MV-4-11 (cell line): Measurements from ENCODE around the gene RPS15A.
"Not testable (repeated sequence)": the region's sequence is repeated elsewhere in the genome, so short reads cannot be mapped to it uniquely, and the experiment has no call there.

Experiments
- DNase-seq: peaks from one replicate; lab custom pipeline; 2025; lab: John Stamatoyannopoulos, UW

The RPS15A gene

DNA sequence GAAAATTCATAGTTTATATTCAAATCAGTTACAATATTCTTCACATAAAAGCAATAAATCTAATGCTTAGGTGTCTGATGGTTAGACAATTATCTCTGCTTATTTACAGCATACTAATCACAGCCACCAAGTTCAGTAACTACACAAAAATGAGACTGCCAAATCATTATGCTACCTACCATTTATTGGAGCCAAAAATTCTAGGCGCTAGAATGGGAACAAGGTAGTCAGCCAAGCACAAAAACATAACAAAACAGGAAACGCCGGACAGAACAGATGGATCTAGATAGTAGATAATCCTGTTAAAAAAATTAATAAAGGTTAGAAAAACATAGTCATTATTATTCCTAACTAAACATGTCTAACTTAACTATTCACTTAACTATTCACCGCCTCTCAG, 7.6 kb upstream of the RPS15A start:
- no peak for DNase-seq

DNA sequence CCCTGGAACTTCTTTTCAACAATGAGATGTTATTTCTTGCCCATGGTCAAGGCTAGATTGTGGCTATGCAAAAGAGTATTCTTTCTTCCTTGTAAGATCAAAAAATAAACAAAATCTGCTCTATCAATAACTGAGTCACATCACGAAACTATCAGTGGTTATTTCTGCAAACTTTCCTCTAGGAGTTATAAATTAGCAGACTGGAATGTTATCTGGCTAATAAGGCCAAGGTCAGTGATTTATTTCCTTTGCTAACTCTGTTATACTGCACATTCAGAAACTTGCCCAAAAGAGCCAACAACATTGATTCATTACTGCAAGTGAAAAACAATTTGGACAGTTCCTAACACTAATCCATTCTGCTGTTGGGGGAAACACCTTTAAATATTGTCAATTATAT, 6.2 kb upstream of the RPS15A start:
- DNase-seq = no peak

GRCh38 chr16:18792836-18793433, 2.8 kb upstream of the RPS15A start:
- DNase-seq = peak; percentile 15

DNA sequence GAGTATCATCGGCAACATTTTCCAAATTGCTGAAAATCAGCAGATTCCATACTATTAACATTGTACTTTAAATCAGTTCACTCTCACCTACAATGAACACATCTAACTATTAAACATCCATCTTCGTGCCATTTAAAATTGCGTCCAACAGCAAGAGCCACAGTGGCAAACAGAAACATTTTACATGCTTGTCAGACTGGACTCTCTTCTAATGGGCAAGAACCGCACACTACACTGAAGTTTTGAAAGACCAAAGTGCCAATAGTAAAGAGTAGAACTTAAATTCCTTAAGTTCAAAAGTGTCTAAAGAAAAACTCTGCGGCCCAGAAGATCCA, 652 bp downstream of the RPS15A start:
- DNase-seq = no peak

- DNase-seq = no peak
Measured at GRCh38 chr16:18788828-18789514, 1.2 kb downstream of the RPS15A start.

DNA sequence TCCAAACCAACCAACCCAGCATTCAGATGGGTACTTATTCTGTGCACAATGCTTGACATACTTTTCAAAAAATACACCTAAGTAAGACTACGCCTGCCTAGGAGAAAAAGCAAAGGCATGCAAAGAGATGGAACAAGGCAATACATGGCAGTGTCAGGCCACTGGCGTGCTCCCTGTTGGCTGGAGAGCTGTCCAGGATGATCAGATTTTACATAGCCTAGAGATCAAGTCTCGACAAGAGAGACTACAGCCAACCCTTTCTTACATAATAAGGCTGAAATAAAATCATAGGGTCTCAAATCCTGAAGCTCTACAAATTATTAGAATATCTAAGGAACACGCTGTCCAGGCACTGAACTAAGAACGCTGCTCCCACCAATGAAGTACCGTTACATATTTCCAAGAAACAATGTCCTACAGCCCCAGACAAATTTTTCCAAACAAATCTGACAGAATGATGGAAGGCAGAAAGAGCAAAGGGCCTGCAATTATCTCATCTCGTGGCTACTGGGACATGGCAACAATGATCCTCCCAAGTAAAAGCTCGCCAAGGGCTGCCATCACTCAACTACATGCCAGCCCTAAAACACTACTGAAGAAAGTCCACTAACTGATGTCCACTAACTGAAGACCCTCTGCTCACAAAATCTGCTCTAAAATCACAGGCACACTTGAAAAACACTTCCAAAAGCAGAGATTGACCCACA, 5.1 kb downstream of the RPS15A start:
- no peak for DNase-seq

DNA sequence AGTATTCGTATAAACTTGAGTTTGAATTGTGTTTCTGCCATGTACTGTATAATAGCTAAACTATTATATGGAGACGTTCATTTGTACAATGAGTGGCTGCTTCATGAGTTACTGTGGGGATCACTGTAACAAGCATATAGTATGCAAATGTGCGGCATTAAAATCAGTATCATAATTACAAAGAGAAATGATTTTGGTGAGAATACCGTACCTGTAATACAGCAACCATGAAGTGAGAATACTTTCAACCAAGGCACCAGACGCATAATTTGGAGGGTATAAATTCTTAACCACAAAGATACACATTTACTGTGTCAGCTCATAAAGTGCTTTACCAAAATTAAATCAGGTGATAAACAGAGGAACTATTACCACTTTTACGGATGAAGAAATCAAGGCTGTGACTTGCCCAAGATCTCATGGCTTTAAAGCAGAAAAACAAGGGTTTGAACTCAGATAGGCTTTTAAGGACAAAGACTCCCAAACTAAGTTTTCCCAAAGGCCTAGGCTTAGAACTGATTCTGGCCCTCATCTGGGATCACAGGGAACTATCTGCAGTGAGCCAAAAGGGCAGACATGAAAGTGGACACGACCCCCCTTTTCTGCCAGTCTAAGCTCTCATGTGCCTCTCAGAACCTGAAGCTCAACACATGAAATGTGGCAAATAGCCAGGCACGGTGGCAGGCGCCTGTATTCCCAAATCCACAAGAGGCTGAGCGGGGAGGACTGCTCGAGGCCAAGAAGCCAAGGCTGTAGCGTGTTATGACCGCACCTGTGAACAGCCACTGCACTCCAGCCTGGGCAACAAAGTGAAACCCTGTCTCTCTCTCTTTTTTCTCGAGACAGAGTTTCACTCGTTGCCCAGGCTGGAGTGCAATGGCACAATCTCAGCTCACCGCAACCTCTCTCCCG, 6.4 kb downstream of the RPS15A start:
- no peak for DNase-seq

- no peak for DNase-seq
Measured at GRCh38 chr16:18782697-18783429, 7.3 kb downstream of the RPS15A start.

GRCh38 chr16:18781232-18781631, 8.9 kb downstream of the RPS15A start:
- DNase-seq = not testable (repeated sequence)

DNA sequence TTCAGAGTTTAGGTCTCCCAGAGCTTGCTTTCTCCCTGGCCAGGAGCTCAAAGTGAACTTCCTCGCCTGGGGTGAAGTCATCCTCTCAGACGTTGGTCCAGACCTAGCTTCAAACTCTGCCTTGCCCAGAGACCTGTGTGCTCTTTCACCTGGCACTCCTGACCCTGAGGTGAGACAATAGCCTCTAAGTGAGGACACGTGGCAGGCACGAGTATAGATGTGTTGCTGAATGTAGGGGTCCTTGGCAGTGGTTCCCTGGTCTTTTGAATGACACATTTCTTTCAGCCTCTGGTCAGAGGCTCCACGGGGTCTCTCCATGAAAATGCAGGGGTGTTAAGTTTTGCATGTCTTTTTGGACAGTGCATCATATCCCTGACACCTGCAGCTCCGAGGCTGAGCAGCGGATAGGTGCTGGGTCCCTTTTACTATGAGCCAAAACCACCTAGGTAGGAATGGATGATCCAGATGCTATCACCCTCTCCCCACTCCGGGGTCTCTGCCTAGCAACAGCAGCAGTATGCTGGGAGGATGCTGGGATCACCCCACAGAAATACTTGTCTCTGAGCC, 9.6 kb downstream of the RPS15A start:
- not testable (repeated sequence) for DNase-seq

GRCh38 chr16:18777664-18778063, 12.5 kb downstream of the RPS15A start:
- not testable (repeated sequence) for DNase-seq

DNA sequence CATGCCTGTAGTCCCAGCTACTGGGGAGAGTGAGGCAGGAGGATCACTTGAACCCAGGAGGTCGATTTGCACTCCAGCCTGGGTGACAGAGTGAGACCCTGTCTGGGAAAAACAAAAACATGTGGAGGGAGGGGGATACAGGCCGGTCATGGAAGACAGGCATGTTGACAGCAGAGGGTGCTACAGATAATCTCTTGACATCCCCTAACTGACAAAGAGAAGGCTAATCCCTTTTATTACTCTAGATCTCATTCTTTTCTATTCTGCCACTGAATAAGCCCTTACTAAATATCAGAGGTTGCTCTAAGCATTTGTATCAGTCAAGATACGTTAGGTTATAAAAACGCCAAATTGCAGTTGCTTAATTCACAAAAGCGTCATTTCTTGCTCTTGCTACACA, 13.8 kb downstream of the RPS15A start:
- not testable (repeated sequence) for DNase-seq

GRCh38 chr16:18774651-18775050, 15.5 kb downstream of the RPS15A start:
- DNase-seq = peak; percentile 90

DNA sequence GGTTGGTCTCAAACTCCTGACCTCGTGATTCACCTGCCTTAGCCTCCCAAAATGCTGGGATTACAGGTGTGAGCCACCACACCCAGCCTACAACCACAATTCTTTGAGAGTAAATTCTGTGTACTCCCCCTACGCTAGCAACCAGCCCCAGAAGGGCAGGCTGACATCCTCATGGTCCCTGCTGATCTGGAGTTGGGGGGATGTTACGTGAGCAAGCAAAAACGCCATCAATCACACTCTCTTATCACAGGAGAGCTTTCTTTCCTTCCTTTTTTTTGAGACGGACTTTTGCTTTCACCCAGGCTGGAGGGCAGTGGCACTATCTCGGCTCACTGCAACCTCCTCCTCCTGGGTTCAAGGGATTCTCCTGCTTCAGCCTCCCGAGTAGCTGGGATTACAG, 18.0 kb downstream of the RPS15A start:
- not testable (repeated sequence) for DNase-seq

GRCh38 chr16:18770336-18770962, 19.7 kb downstream of the RPS15A start:
- DNase-seq = not testable (repeated sequence)

- DNase-seq = not testable (repeated sequence)
Measured at GRCh38 chr16:18767217-18767616, 22.9 kb downstream of the RPS15A start.

GRCh38 chr16:18762713-18763112, 27.4 kb downstream of the RPS15A start:
- not testable (repeated sequence) for DNase-seq

DNA sequence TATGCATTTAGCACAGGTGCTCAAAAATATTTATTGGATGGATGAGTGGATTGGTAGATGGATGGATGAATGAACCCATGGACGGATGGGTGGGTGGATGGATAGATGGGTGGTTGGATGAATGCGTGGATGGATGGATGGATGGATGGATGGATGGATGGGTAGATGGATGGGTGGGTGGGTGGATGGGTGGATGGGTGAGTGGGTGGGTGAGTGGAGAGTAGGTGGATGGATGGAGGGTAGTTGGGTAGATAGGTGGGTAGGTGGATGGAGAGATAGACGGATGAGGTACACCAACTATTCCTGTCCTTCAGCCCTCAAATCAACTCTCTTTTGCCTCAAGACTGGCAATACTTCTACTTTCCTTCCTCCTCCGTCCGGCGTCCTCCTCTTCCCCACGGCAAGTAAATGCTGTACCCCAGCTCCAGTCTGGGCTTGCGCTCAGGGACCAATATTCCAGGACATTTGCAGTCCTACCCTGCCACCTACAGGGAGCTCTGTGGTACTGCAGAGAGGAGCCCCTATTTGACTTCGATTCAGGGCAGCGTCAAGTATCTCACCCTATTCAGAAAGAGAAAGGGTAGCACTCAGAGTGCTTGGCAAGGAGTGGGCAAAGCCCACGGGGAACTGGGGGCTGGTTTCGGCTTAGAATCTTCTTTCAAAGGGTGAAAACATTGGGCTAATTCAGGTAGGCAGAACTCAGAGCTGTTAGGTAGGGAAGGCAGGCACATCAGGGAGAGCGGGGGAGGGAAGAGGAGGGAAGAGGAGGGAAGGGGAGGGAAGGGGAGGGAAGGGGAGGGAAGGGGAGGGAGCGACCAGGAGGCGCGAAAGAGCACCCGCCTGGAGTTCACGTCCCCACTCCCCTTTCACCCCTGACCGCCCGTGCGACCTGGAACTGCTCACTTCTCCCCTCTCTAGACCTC, 30.3 kb downstream of the RPS15A start:
- peak; percentile 38 for DNase-seq

DNA sequence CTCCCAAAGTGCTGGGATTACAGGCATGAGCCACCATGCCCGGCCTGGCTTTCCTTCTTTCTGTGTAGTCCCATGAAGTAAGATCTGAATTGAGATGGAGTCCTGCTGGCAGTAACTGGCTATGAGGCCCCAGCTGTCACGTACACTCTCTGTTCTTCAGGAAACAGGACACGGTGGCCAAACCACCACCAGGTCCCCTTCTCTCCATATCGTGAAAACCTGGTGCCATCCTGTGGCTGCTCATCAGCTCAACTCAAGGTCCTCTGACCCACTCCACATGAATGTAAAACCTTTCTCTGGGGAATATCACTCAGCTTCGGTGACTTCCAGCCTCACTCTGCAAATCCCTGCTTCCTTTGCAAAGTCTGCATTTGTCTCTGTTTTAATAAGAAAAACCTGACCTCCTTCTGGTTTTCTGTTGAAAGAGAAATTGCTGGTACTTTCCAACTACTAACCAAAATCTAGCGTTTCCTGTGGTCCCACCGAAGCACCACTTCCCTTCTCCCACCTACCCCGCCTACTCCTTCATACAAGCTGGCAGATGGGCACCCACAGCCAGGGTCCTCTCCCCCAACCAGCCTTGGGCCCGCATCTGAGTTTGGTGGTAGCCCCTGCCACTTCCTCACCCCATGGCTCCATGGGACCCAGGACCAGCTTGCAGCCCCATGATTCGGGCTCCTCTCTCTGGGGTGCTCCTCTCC, 32.0 kb downstream of the RPS15A start:
- not testable (repeated sequence) for DNase-seq
